Measurements from ENCODE around the gene CDK6.

- TF ChIP-seq CTCF (IDR thresholded peaks at IDR 0.05) (no peak), POLR2A (IDR thresholded peaks at IDR 0.05) (no peak), POLR2AphosphoS5 (IDR thresholded peaks at IDR 0.05) (no peak), EP300 (IDR thresholded peaks at IDR 0.05) (no peak)
Observed at GRCh38 chr7:92699966-92700514, 136.3 kb downstream of the CDK6 start.

Data from gastroesophageal sphincter (tissue), 3 donors.